Measurements from ENCODE around the gene AMMECR1. TPM values are rescaled to one million over a fixed set of nuclear protein-coding genes. Genes with fewer than 3 reads are reported as not detected.
"Not testable (repeated sequence)": the region's sequence is repeated elsewhere in the genome, so short reads cannot be mapped to it uniquely, and the experiment has no call there.

AMMECR1 gene
- total RNA-seq, 1 donor from 2014 or later, result 10.1 TPM

DNA sequence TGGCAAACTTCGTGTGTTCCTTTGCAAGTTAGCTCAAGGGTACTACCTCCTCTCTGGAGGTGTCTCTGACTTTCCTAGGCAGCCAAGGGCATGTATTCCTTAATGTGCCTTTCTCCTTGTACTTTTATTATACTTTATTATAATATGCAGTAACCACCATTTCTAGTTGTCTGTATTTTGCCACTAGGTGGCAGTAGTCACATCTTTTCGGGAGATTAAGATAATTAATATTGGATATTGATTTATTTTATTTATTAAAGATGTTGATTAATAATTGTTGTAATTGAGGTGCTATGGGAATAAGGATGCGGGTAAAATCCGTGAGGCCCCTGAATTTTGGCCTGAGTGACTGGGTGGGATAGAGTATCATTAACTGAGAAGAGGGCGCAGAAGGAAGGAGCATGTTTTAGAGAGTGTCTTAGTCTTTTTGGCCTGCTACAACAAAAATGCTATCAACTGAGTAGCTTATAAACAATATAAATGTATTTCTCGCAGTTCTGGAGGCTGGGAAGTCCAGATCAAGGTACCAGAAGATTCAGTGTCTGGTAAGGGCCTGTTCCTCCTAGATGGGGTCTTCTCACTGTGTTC lies 161.6 kb downstream of the AMMECR1 start:
- TF ChIP-seq, protein P1, sequence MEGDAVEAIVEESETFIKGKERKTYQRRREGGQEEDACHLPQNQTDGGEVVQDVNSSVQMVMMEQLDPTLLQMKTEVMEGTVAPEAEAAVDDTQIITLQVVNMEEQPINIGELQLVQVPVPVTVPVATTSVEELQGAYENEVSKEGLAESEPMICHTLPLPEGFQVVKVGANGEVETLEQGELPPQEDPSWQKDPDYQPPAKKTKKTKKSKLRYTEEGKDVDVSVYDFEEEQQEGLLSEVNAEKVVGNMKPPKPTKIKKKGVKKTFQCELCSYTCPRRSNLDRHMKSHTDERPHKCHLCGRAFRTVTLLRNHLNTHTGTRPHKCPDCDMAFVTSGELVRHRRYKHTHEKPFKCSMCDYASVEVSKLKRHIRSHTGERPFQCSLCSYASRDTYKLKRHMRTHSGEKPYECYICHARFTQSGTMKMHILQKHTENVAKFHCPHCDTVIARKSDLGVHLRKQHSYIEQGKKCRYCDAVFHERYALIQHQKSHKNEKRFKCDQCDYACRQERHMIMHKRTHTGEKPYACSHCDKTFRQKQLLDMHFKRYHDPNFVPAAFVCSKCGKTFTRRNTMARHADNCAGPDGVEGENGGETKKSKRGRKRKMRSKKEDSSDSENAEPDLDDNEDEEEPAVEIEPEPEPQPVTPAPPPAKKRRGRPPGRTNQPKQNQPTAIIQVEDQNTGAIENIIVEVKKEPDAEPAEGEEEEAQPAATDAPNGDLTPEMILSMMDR (IDR thresholded peaks at IDR 0.05), result peak; percentile 73
- Mint-ChIP-seq H3K4me1 (ENCODE audit: unreplicated experiment) (no peaks in the 10 kb centered on the region), H3K27ac (ENCODE audit: unreplicated experiment) (no peak overlapping the region), H3K36me3 (ENCODE audit: unreplicated experiment) (no peaks in the 10 kb centered on the region), H3K4me3 (ENCODE audit: unreplicated experiment) (no peak overlapping the region), H3K27me3 (ENCODE audit: unreplicated experiment) (no peaks in the 10 kb centered on the region), H3K9me3 (ENCODE audit: unreplicated experiment) (no peaks in the 10 kb centered on the region)
- DNase-seq (ENCODE audit: extremely low spot score, unreplicated experiment), result no peak

DNA sequence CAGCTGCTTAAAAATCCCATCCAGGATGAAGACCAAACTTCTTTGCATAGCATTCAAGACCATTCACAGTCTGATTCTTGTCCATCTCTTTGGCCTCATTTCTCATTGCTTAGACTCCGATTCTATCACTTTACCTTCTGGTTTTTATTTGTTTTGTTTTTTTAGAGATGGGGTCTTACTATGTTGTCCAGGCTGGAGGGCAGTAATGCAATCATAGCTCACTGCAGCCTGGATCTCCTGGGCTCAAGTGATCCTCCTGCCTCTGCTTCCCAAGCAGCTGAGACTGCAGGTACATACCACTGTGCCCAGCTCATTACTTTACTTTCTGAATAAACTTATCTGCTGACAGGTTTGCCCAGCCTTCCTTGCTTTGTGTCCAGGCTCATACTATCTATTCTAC lies 162.1 kb downstream of the AMMECR1 start:
- Mint-ChIP-seq H3K9me3 (ENCODE audit: unreplicated experiment) (no peaks in the 10 kb centered on the region), H3K27me3 (ENCODE audit: unreplicated experiment) (no peaks in the 10 kb centered on the region), H3K36me3 (ENCODE audit: unreplicated experiment) (no peaks in the 10 kb centered on the region)

DNA sequence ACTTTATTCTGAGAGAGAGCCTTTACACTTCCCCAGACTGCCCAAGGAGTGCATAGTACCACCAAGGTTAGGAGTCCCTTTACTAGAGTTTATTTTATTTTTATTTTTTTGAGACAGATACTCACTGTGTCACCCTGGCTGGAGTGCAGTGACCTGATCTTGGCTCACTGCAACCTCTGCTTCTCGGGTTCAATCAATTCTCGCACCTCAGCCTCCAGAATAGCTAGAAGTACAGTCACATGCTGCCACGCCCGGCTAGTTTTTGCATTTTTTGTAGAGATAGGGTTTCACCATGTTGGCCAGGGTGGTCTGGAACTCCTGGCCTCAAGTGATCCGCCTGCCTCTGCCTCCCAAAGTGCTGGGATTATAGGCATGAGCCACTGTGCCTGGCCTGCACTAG lies 163.6 kb downstream of the AMMECR1 start:
- not testable (repeated sequence) for H3K36me3 Mint-ChIP-seq (ENCODE audit: unreplicated experiment); H3K4me3 Mint-ChIP-seq (ENCODE audit: unreplicated experiment); H3K27ac Mint-ChIP-seq (ENCODE audit: unreplicated experiment)

More for the DNA sequence above, 162.1 kb downstream of the AMMECR1 start:
- no peak for DNase-seq (ENCODE audit: extremely low spot score, unreplicated experiment)
- H3K4me1 Mint-ChIP-seq (ENCODE audit: unreplicated experiment), result no peaks in the 10 kb centered on the region
- TF ChIP-seq, protein P1 (IDR thresholded peaks at IDR 0.05), result no peak
- H3K4me3 Mint-ChIP-seq (ENCODE audit: unreplicated experiment), result no peak overlapping the region
- H3K27ac Mint-ChIP-seq (ENCODE audit: unreplicated experiment), result no peak overlapping the region

DNA sequence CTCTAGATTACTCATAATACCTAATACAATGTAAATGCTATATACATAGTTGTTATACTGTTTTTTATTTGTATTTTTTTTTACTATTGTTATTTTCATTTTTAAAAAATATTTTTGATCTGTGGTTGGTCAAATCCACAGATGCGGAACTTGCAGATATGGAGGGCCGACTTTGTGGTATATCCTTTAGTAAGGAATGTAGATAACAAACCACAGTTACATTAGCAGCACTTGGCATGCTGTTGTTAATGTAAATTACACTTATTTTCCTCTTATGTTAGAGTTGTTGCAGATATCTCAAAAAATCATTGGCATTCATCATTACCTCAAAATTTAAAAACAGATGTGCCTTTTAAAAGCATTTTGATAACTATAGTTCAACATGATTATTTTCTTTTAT lies 164.0 kb downstream of the AMMECR1 start:
- H3K9me3 Mint-ChIP-seq (ENCODE audit: unreplicated experiment), result no peaks in the 10 kb centered on the region
- no peaks in the 10 kb centered on the region for H3K36me3 Mint-ChIP-seq (ENCODE audit: unreplicated experiment)
- DNase-seq (ENCODE audit: extremely low spot score, unreplicated experiment), result no peak
- TF ChIP-seq, protein P1 (IDR thresholded peaks at IDR 0.05), result no peak
- no peak overlapping the region for H3K27ac Mint-ChIP-seq (ENCODE audit: unreplicated experiment)
- no peaks in the 10 kb centered on the region for H3K27me3 Mint-ChIP-seq (ENCODE audit: unreplicated experiment)
- no peaks in the 10 kb centered on the region for H3K4me1 Mint-ChIP-seq (ENCODE audit: unreplicated experiment)
- H3K4me3 Mint-ChIP-seq (ENCODE audit: unreplicated experiment), result no peak overlapping the region

More for the DNA sequence above, 163.6 kb downstream of the AMMECR1 start:
- DNase-seq (ENCODE audit: extremely low spot score, unreplicated experiment); H3K27me3 Mint-ChIP-seq (ENCODE audit: unreplicated experiment); H3K9me3 Mint-ChIP-seq (ENCODE audit: unreplicated experiment); H3K4me1 Mint-ChIP-seq (ENCODE audit: unreplicated experiment): not testable (repeated sequence)

DNA sequence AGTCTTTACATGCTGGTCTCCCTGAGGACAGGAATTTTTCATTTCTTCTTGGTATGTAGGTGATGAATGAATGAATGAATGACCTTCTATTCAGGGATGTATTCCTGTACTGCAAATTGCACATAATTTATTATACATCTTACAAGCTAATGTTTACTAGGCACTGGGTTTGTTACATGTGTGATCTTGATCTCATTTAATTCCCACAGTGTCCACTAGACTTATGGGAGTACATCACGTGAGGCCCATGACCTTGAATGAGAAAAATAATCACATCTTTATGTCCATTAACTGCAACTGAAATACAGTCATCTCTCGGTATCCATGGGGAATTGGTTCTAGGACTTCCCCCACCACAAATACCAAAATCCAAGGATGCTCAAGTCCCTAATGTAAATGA lies 164.6 kb downstream of the AMMECR1 start:
- TF ChIP-seq, protein P1 (IDR thresholded peaks at IDR 0.05), result no peak
- DNase-seq (ENCODE audit: extremely low spot score, unreplicated experiment), result no peak
- H3K4me3 Mint-ChIP-seq (ENCODE audit: unreplicated experiment), result no peak overlapping the region

DNA sequence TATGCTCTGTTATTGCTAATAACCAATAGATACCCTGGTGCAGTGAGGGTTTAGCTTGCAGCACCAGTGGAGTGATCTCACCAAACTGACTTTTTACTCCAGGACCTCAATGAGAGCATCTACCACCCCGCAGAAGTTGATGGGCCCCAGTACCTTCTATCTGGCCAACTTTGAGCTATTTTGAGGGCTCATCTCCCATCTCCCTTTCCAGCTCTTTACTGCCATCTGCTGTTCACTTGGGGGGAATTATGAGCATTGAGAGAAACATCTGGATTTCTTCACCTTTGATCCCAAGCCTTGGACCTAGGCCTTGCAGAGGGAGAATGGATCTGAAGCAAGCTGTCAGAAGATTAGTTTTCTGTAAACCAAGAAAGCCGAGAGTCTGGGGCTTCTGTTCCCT lies 171.4 kb downstream of the AMMECR1 start:
- TF ChIP-seq, protein P1 (IDR thresholded peaks at IDR 0.05), result peak; percentile 84
- no peak for DNase-seq (ENCODE audit: extremely low spot score, unreplicated experiment)
- Mint-ChIP-seq H3K4me3 (ENCODE audit: unreplicated experiment) (no peak overlapping the region), H3K36me3 (ENCODE audit: unreplicated experiment) (no peaks in the 10 kb centered on the region), H3K4me1 (ENCODE audit: unreplicated experiment) (peaks cover 1% of the 10 kb centered on the region), H3K9me3 (ENCODE audit: unreplicated experiment) (no peaks in the 10 kb centered on the region), H3K27me3 (ENCODE audit: unreplicated experiment) (no peaks in the 10 kb centered on the region), H3K27ac (ENCODE audit: unreplicated experiment) (no peak overlapping the region)

More for the DNA sequence above, 164.6 kb downstream of the AMMECR1 start:
- Mint-ChIP-seq H3K9me3 (ENCODE audit: unreplicated experiment) (no peaks in the 10 kb centered on the region), H3K27me3 (ENCODE audit: unreplicated experiment) (no peaks in the 10 kb centered on the region), H3K36me3 (ENCODE audit: unreplicated experiment) (no peaks in the 10 kb centered on the region), H3K27ac (ENCODE audit: unreplicated experiment) (no peak overlapping the region), H3K4me1 (ENCODE audit: unreplicated experiment) (no peaks in the 10 kb centered on the region)
